ENCODE results near the gene ORC1. TPM values are rescaled to one million over a fixed set of nuclear protein-coding genes. Genes with fewer than 3 reads are reported as not detected.
"Not testable (repeated sequence)": the region's sequence is repeated elsewhere in the genome, so short reads cannot be mapped to it uniquely, and the experiment has no call there.

The ORC1 gene
- polyA plus RNA-seq, 1 donor (not counting 4 experiments of a cell fraction or from before 2014, with no cell fraction given): 5.8 TPM

DNA sequence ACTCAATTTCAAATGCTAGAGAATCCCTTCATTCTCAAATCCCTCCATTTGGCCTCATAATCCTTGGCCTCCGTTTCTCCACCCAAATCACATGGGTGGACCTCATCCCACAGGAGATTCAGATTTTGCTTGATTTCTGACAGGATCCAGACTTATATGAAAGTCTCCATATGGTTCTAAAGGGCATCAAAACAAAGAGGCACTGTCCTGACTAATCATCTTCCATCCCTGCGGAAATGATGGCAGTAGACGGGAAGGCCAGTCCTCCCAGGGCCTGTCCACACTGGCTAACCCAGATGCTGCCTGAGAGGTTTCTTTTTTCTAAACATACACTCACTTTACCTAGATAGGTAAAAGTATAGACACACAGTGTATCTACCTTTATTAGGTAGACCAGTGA, 18.8 kb downstream of the ORC1 start:
- FAIRE-seq (no peak), DNase-seq (ENCODE audit: low read depth, low spot score) (no peak)
- no peak overlapping the region for H2AFZ ChIP-seq (ENCODE audit: control insufficient read depth, low read length)
- H3K9me1 ChIP-seq (ENCODE audit: control insufficient read depth, extremely low read depth, insufficient read depth, low read length): no peaks in the 10 kb centered on the region
- TF ChIP-seq, protein P1, sequence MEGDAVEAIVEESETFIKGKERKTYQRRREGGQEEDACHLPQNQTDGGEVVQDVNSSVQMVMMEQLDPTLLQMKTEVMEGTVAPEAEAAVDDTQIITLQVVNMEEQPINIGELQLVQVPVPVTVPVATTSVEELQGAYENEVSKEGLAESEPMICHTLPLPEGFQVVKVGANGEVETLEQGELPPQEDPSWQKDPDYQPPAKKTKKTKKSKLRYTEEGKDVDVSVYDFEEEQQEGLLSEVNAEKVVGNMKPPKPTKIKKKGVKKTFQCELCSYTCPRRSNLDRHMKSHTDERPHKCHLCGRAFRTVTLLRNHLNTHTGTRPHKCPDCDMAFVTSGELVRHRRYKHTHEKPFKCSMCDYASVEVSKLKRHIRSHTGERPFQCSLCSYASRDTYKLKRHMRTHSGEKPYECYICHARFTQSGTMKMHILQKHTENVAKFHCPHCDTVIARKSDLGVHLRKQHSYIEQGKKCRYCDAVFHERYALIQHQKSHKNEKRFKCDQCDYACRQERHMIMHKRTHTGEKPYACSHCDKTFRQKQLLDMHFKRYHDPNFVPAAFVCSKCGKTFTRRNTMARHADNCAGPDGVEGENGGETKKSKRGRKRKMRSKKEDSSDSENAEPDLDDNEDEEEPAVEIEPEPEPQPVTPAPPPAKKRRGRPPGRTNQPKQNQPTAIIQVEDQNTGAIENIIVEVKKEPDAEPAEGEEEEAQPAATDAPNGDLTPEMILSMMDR (optimal IDR thresholded peaks at IDR 0.05 in 1 of 3, IDR thresholded peaks at IDR 0.05 in 1 of 3, conservative IDR thresholded peaks at IDR 0.05 in 1 of 3; ENCODE audit: extremely low read depth in 1 of 3, insufficient read depth in 2 of 3, low read length in 3 of 3): no peak
- TF ChIP-seq EZH2 (IDR thresholded peaks at IDR 0.05; ENCODE audit: low read length): no peak
- H3K27ac ChIP-seq (ENCODE audit: control insufficient read depth, insufficient read depth, low read length): no peak overlapping the region
- H3K27me3 ChIP-seq (ENCODE audit: control insufficient read depth, extremely low read depth, insufficient read depth, low read length): no peaks in the 10 kb centered on the region
- dilution Hi-C loops (cut with MboI; ENCODE audit: extremely low pct_ligation_motif_present, low sequenced_read_pairs): no loop called here
- H3K4me1 ChIP-seq (ENCODE audit: control insufficient read depth, extremely low read depth, insufficient read depth, low read length): no peaks in the 10 kb centered on the region
- no peaks in the 10 kb centered on the region for H4K20me1 ChIP-seq (ENCODE audit: control insufficient read depth, extremely low read depth, insufficient read depth, low read length)
- H3K4me2 ChIP-seq (ENCODE audit: control insufficient read depth, extremely low read depth, insufficient read depth, low read depth, low read length): no peak overlapping the region
- H3K36me3 ChIP-seq (ENCODE audit: control insufficient read depth in 2 of 2, extremely low read depth in 1 of 2, insufficient read depth in 2 of 2, low read length in 2 of 2): peaks cover 0 to 28% of the 10 kb centered on the region in 2 experiments
- no peaks in the 10 kb centered on the region for H3K79me2 ChIP-seq (ENCODE audit: control insufficient read depth, insufficient read depth, low read length)
- H3K9me3 ChIP-seq (ENCODE audit: control insufficient read depth, low read depth, low read length): no peaks in the 10 kb centered on the region
- no peak overlapping the region for H3K9ac ChIP-seq (ENCODE audit: control insufficient read depth, extremely low read depth, insufficient read depth, low read length)
- no peak overlapping the region for H3K4me3 ChIP-seq (ENCODE audit: control insufficient read depth in 2 of 3, extremely low read depth in 1 of 3, insufficient read depth in 2 of 3, low read depth in 1 of 3, low read length in 3 of 3)

GRCh38 chr1:52369851-52370250, 34.4 kb downstream of the ORC1 start:
- H3K4me2 ChIP-seq (ENCODE audit: control insufficient read depth, extremely low read depth, insufficient read depth, low read depth, low read length); H3K27ac ChIP-seq (ENCODE audit: control insufficient read depth, insufficient read depth, low read length); H3K9ac ChIP-seq (ENCODE audit: control insufficient read depth, extremely low read depth, insufficient read depth, low read length); H4K20me1 ChIP-seq (ENCODE audit: control insufficient read depth, extremely low read depth, insufficient read depth, low read length); FAIRE-seq; H3K36me3 ChIP-seq (ENCODE audit: control insufficient read depth in 2 of 2, extremely low read depth in 1 of 2, insufficient read depth in 2 of 2, low read length in 2 of 2); H3K79me2 ChIP-seq (ENCODE audit: control insufficient read depth, insufficient read depth, low read length); H2AFZ ChIP-seq (ENCODE audit: control insufficient read depth, low read length); H3K9me1 ChIP-seq (ENCODE audit: control insufficient read depth, extremely low read depth, insufficient read depth, low read length); H3K27me3 ChIP-seq (ENCODE audit: control insufficient read depth, extremely low read depth, insufficient read depth, low read length); DNase-seq (ENCODE audit: low read depth, low spot score); H3K4me3 ChIP-seq (ENCODE audit: control insufficient read depth in 2 of 3, extremely low read depth in 1 of 3, insufficient read depth in 2 of 3, low read depth in 1 of 3, low read length in 3 of 3); H3K9me3 ChIP-seq (ENCODE audit: control insufficient read depth, low read depth, low read length); dilution Hi-C loops (cut with MboI; ENCODE audit: extremely low pct_ligation_motif_present, low sequenced_read_pairs): not testable (repeated sequence)
- H3K4me1 ChIP-seq (ENCODE audit: control insufficient read depth, extremely low read depth, insufficient read depth, low read length): peaks cover 25% of the 10 kb centered on the region

All from keratinocyte (primary cell).